Brain microvascular endothelial cell (primary cell): Measurements from ENCODE around the gene JARID2.

ENCODE experiments used
- DNase-seq: peaks from one replicate; pipeline ENCODE4 v3.0.0-alpha.2; 2020
- H3K27ac ChIP-seq: fragments of 250-450 bp; sonication (Bioruptor Pico); 2 replicates; pipeline ENCODE4 v1.5.1; 2020; ENCODE audit warnings: mild to moderate bottlenecking, moderate library complexity
- H3K27me3 ChIP-seq: fragments of 250-450 bp; sonication (Bioruptor Pico); replicated peaks from 2 replicates; pipeline ENCODE4 v1.5.1; 2020; ENCODE audit warnings: mild to moderate bottlenecking
- H3K36me3 ChIP-seq: fragments of 250-450 bp; sonication (Bioruptor Pico); replicated peaks from 2 replicates; pipeline ENCODE4 v1.5.1; 2020; ENCODE audit warnings: mild to moderate bottlenecking
- H3K4me3 ChIP-seq: 2 replicates; pipeline ENCODE4 v1.5.1; 2011; ENCODE audit warnings: low read depth, mild to moderate bottlenecking, control low read depth, low read length, moderate library complexity
- in situ Hi-C: cut with HindIII; loops from 2 replicates; pipeline ENCODE4 v1.10.0; 2017; ENCODE audit warnings: low sequenced_read_pairs, low pct_ligation_motif_present
- TF ChIP-seq, protein P1 (sequence below): IDR thresholded peaks from 2 replicates; pipeline ENCODE4 v1.5.1; 2011; ENCODE audit warnings: low read depth, mild to moderate bottlenecking, moderate library complexity, low read length, control low read depth, inconsistent platforms; ENCODE audit errors: missing control alignments

JARID2 gene

DNA sequence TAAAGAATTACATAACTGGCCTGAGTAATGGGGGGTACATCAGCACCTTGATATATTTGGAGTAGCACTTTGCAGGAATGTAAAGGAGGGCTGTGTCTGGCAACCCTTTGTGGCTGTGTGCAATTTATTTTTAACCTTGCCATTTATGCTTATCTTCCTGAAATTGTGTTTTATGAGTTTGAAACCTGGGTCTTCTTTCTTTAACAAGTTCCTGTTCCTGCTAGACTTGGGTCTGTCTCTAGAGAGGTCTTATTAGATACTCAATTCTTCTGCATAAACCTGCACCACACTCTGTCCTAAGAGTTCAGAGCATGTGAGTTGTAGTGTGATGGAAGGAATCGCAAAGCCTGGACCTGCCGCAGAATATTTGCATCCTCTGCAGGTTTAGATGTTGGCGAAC, 181.0 kb downstream of the JARID2 start:
- Histone ChIP-seq H3K4me3 (no peak overlapping the region), H3K27ac (no peak overlapping the region), H3K36me3 (no peaks in the 10 kb centered on the region), H3K27me3 (no peaks in the 10 kb centered on the region)
- in situ Hi-C loops = no loop called here
- no peak for DNase-seq
- TF ChIP-seq, protein P1, sequence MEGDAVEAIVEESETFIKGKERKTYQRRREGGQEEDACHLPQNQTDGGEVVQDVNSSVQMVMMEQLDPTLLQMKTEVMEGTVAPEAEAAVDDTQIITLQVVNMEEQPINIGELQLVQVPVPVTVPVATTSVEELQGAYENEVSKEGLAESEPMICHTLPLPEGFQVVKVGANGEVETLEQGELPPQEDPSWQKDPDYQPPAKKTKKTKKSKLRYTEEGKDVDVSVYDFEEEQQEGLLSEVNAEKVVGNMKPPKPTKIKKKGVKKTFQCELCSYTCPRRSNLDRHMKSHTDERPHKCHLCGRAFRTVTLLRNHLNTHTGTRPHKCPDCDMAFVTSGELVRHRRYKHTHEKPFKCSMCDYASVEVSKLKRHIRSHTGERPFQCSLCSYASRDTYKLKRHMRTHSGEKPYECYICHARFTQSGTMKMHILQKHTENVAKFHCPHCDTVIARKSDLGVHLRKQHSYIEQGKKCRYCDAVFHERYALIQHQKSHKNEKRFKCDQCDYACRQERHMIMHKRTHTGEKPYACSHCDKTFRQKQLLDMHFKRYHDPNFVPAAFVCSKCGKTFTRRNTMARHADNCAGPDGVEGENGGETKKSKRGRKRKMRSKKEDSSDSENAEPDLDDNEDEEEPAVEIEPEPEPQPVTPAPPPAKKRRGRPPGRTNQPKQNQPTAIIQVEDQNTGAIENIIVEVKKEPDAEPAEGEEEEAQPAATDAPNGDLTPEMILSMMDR = no peak

DNA sequence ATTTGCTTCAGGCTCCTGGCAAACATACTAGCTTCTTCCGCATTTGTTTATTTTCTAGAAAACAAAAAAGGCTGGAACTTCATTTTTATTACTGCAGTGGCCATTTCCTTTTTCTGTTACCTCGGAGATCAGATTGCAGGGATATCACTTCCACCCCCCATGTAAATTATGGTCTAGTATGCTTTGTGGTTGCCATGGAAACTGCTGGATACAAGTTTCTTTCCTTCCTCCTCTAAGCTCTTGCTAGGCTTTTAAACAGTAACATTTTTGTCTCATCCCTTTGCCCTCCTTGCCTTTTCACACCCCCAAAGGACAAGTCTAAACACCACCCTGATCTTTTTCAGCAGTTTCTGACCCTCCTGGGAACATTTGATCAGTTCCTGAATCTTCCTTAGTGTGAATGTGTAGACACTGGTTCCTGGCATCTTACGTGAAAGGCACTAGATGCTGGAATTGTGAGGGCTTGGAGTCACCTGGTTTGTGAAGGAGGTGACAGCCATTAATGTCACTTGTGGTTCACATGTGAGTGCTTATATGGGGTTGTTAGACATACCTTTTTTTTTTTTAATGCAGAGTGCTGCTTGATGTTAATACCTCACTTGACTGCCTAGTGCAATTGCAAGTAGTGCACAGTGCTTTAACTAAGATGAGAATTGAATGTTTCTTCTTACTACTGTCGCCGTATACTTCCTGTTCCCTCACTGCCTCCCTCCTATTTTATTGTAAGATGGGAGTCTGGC, 181.6 kb downstream of the JARID2 start:
- H3K4me3 ChIP-seq = no peak overlapping the region
- no peaks in the 10 kb centered on the region for H3K36me3 ChIP-seq
- DNase-seq = peak; percentile 47
- in situ Hi-C loops = no loop called here
- no peaks in the 10 kb centered on the region for H3K27me3 ChIP-seq
- H3K27ac ChIP-seq = no peak overlapping the region
- TF ChIP-seq, protein P1 = no peak

DNA sequence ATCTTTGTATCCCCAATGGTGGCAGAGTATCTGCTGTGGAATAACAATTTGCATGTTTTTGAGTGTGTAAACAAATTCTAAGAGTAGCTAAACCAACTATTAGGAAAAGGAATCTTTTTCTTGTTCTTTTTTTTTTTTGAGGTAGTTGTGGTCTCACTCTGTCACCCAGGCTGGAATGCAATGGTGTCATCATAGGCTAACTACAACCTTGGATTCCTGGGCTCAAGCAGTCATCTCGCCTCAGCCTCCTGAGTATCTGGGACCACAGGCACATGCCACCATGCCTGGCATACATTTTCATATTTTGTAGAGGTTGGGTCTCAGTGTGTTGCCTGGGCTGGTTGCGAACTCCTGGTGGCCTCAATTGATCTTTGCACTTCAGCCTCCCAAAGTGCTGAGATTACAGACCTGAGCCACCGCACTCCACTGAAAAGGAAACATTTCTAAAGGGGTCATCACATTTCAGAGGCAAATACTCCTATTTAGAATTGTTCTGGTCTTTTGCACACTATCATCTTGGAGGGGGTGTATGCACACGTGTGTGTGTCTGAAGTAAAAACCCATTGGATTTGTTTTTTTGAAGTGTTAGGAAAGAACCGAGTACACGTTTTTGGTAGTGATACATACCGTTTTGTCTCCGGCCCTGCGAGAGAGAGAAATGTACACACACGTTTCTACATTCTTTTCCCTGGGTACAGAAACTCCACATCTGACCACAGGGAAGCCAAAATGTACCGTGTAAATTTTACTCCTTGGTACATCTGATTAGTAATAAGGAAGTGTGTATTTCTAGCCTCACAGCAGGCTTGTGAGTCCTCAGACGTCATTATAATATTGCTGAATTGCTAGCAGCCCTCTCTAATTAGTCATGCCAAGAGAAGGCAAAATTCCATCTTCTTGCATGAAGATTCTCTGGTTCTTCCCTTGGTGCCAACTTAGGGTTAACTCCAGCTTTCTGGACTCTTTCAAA, 183.6 kb downstream of the JARID2 start:
- TF ChIP-seq, protein P1 = no peak
- H3K27me3 ChIP-seq = no peaks in the 10 kb centered on the region
- H3K4me3 ChIP-seq = no peak overlapping the region
- peak overlapping the region; percentile 63 for H3K27ac ChIP-seq
- H3K36me3 ChIP-seq = no peaks in the 10 kb centered on the region
- in situ Hi-C loops = no loop called here
- DNase-seq = peak; percentile 76

DNA sequence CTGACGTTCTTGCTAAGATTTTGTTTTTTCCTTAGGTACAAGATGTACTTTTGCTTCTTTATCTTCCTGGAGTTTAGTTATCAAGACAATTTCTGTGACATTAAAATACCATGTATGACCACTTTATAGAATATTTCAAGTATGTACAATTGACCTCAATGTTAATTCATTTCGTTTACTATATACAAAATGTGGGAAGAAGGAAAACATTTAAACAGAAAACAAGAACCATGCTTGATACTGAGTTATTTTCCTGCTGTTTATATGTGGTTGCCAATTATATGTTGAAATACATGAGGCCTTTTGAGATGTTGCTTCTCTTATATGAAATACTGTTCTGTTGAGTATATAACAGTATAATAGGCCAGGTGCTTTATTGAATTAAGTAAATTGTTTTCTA, 184.3 kb downstream of the JARID2 start:
- no peak for DNase-seq
- H3K27ac ChIP-seq = peak overlapping the region; percentile 63
- H3K27me3 ChIP-seq = no peaks in the 10 kb centered on the region
- no peaks in the 10 kb centered on the region for H3K36me3 ChIP-seq
- in situ Hi-C loops = no loop called here
- H3K4me3 ChIP-seq = no peak overlapping the region
- TF ChIP-seq, protein P1 = no peak

DNA sequence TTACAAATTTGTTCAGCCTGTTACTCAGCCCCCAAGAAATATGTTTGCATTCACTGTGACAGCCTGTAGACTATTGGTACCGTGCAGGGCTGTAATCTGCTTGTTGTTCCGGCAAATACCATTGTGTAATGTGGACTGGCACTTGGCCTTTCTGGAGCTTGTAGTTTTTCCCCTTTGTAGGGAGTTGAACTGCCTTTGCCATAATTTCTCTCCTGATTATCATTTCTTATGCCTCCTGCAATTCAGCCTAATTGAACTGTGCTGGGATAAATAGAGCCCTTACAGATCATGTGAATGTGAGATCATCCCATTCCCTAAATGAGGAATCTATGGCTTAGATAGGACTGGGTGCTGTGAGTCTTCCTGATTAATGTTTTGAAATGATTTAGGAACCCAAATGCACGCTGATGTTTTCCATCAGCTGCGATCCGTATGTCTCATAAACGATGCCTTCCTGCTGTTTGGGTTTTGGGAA, 185.1 kb downstream of the JARID2 start:
- H3K27ac ChIP-seq = peak overlapping the region; percentile 63
- TF ChIP-seq, protein P1 = no peak
- no peaks in the 10 kb centered on the region for H3K27me3 ChIP-seq
- DNase-seq = no peak
- no peak overlapping the region for H3K4me3 ChIP-seq
- no peaks in the 10 kb centered on the region for H3K36me3 ChIP-seq
- in situ Hi-C loops = no loop called here
